SH-SY5Y (cell line): Measurements from ENCODE around the gene LRRTM4.

Source experiments
- GATA2 ChIP-seq: IDR thresholded peaks from 2 replicates; pipeline ENCODE4 v1.6.1; 2011; ENCODE audit warnings: mild to moderate bottlenecking, low read depth, low read length
- GATA3 ChIP-seq: IDR thresholded peaks from 2 replicates; pipeline ENCODE4 v1.6.1; 2011; ENCODE audit warnings: low read depth, mild to moderate bottlenecking, low read length, moderate library complexity

LRRTM4 gene

GRCh38 chr2:76932550-76932949 lies 589.6 kb downstream of the LRRTM4 start:
- TF ChIP-seq GATA2 = no peak
- no peak for TF ChIP-seq GATA3

GRCh38 chr2:76930056-76930744 lies 592.0 kb downstream of the LRRTM4 start:
- no peak for TF ChIP-seq GATA3
- TF ChIP-seq GATA2 = no peak

GRCh38 chr2:76928026-76928425 lies 594.1 kb downstream of the LRRTM4 start:
- TF ChIP-seq GATA2 = no peak
- TF ChIP-seq GATA3 = no peak

DNA sequence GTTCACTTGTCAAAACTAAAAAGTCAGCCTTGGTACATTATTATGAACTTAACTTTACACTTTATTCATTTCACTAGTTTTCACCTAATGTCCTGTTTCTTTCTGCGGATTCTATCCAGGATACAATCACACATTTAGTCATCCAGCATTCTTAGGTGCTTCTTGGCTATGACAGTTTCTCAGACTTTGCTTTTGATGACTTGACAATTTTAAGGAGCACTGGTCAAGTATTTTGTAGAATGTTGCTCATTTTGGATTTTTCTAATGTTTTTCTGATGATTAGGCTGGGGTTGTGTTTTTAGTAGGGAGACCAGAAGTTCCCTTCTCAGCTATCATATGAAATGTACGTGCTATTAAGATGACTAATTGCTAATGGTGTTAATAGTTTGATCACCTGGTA lies 601.2 kb downstream of the LRRTM4 start:
- TF ChIP-seq GATA3 = no peak
- TF ChIP-seq GATA2 = no peak

- TF ChIP-seq GATA2 (no peak), GATA3 (no peak)
Measured at GRCh38 chr2:76895469-76895868, 626.7 kb downstream of the LRRTM4 start.

GRCh38 chr2:76870581-76870980 lies 651.6 kb downstream of the LRRTM4 start:
- TF ChIP-seq GATA3 (no peak), GATA2 (no peak)

GRCh38 chr2:76870011-76870410 lies 652.2 kb downstream of the LRRTM4 start:
- TF ChIP-seq GATA2 = no peak
- TF ChIP-seq GATA3 = no peak

- TF ChIP-seq GATA2 = no peak
- no peak for TF ChIP-seq GATA3
Measured at GRCh38 chr2:76867854-76868253, 654.3 kb downstream of the LRRTM4 start.

GRCh38 chr2:76866464-76866863 lies 655.7 kb downstream of the LRRTM4 start:
- TF ChIP-seq GATA3 (no peak), GATA2 (no peak)

DNA sequence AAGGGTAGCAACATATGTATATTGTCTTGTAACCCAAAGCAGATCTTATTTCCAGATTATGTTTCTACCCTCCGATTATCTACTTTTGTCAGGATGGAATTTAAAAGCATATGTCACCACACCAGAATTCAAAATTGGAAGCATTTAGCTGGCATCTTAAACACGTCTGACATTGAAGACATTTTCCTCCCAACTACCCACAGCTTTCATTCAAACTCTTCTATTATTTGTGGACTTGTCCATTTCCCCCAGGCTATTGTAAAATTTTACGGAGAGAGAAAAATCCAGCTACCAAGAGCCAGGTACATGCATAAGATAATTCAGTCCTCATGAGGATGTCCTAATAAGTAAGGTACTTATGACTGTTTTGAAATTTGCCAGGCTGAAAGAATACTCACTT lies 659.3 kb downstream of the LRRTM4 start:
- no peak for TF ChIP-seq GATA2
- TF ChIP-seq GATA3 = no peak

- no peak for TF ChIP-seq GATA3
- no peak for TF ChIP-seq GATA2
Measured at GRCh38 chr2:76861708-76862107, 660.5 kb downstream of the LRRTM4 start.

GRCh38 chr2:76851000-76851399 lies 671.2 kb downstream of the LRRTM4 start:
- TF ChIP-seq GATA2 (no peak), GATA3 (no peak)

DNA sequence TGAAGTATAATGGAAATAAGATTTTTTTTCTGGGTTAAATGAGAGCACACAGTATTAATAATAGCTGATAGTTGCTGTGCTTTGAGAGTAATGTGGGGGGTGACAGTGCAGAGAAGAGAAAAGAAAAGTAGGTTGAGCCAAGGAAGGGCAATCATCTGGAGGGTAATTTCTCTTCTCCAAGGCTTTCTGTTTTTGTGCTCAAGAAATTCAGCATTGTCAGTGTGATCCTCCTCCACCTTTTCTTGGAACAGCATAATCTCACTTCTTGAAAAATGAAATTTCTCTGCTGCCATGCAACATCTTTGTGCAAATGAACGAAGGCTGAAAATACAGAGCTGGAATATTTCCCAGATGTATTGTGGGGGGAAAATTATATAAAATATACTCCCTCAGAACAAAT lies 673.1 kb downstream of the LRRTM4 start:
- no peak for TF ChIP-seq GATA3
- no peak for TF ChIP-seq GATA2

DNA sequence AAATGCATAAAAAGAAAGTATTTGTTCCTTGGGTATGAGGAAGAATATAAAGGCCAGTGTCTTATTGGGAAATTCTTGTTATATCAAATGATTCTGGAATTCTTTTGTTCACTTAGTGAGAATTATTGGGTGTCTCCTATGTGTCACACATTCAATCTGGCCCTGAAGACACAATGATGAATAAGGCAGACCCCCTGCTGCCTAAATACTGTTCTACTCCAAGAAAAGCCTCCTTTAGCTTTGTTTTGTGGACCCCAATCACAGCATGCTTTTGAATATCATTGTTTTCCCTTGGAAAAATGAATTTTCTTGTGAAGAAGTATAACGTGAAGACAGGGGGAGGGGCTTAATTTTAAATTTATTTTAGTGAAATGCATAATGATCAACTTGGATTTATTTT lies 682.4 kb downstream of the LRRTM4 start:
- TF ChIP-seq GATA2 (no peak), GATA3 (no peak)

GRCh38 chr2:76829374-76830234 lies 692.6 kb downstream of the LRRTM4 start:
- TF ChIP-seq GATA2 = no peak
- no peak for TF ChIP-seq GATA3
